Measurements from ENCODE around the gene IBA57. TPM values are rescaled to one million over a fixed set of nuclear protein-coding genes. Genes with fewer than 3 reads are reported as not detected.

Gene IBA57
- total RNA-seq, 1 experiment from 2014 or later, result 16.5 TPM

- DNase-seq (ENCODE audit: low spot score), result no peak
Observed at GRCh38 chr1:228155596-228156514, 9.7 kb upstream of the IBA57 start.

DNA sequence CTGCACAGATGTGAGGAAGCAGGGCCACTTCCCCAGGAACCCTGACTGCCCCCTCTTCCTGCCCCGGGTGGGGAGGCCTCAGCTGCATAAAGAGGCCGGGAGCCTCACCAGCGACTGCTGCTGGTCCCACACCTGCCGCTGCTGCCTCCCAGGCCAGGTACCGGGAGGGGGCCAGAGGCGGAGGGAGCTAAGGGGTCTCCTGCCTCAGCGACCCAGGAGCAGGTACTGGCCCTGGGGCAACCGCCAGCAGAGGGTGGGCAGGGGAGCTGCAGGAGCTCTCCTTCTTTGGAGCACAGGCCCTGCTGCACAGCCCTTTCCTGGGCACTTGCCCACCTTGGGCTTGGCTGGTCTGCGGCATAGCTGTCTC lies 9.1 kb upstream of the IBA57 start:
- DNase-seq (ENCODE audit: low spot score), result no peak

DNA sequence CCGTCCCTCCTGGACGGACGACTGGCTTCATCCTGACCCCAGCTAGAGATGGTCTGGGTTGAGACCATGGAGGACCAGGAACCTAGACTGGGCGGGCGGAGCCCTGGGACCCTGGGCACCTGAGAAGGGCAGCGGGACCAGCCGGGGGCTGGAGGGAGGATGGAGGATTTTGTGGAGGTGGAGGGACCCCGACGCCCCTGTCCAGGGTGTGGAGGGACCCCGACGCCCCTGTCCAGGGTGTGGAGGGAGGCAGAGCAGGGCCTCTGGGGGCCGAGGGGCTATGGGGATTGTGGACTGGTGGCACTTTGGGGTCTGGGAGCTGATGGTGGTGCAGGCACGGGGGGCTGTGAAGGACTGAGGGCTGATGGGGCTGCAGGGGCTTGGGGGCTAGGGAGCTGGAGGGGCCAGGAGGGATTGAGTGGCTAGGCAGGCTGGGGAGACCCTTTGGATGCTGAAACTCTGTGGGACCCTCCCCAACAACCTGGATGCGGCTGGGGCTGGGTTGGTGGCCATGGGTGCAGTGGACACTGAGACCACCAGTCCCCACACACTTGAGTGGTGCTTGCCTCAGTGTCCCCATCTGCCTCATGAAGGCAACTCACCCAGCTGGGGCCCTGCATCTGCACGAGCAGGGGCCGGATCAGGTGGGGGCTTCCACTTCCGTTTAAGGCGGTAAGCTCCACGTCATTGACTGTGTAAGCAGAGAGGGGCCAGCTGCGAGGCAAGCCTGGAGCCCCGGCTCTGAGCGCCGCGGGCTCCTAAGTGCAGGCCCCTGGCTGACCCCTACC lies 8.5 kb upstream of the IBA57 start:
- no peak for DNase-seq (ENCODE audit: low spot score)

- DNase-seq (ENCODE audit: low spot score), result no peak
Observed at GRCh38 chr1:228157729-228158126, 7.9 kb upstream of the IBA57 start.

- DNase-seq (ENCODE audit: low spot score), result no peak
Observed at GRCh38 chr1:228158151-228159007, 7.2 kb upstream of the IBA57 start.

- DNase-seq (ENCODE audit: low spot score), result no peak
Observed at GRCh38 chr1:228159008-228159665, 6.5 kb upstream of the IBA57 start.

- DNase-seq (ENCODE audit: low spot score), result no peak
Observed at GRCh38 chr1:228160201-228160761, 5.3 kb upstream of the IBA57 start.

GRCh38 chr1:228161362-228161761 lies 4.2 kb upstream of the IBA57 start:
- DNase-seq (ENCODE audit: low spot score), result no peak

GRCh38 chr1:228161866-228162265 lies 3.7 kb upstream of the IBA57 start:
- DNase-seq (ENCODE audit: low spot score), result no peak

DNA sequence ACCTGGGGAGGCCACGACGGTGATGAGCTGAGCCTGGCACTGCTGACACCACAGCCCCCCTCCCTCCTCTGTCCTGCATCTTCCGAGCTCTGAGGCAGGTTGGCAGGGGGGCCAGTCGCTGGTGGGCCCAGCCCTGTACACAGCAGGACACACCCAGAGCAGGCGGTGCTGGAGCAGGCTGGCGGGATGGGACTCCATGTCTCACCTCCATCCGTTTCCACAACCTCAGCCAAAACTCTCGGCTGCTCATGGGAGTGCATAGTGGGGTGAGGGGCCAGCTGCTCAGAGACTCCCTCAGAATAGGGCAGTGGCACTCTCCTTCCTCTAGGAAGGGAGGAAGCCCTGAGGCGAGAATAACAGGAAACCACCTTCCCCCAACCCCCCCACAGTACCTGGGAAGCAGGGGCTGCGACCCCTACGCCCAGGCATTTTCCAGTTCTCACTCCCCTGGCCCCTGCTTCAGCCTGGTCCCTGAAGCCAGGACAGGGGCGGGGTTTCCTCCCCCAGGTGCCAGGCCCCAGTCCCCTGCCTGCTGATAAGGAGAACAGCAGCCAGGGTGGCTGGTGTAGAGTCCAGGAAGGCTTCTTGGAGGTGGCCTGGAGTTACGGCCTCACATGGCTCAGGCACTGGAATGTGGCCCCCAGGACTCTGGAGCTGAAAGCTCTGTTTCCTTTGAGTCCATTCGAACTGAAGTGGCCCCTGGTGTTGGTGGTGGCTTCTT lies 3.2 kb upstream of the IBA57 start:
- peak; percentile 7 for DNase-seq (ENCODE audit: low spot score)

GRCh38 chr1:228163007-228163753 lies 2.4 kb upstream of the IBA57 start:
- DNase-seq (ENCODE audit: low spot score), result no peak

DNA sequence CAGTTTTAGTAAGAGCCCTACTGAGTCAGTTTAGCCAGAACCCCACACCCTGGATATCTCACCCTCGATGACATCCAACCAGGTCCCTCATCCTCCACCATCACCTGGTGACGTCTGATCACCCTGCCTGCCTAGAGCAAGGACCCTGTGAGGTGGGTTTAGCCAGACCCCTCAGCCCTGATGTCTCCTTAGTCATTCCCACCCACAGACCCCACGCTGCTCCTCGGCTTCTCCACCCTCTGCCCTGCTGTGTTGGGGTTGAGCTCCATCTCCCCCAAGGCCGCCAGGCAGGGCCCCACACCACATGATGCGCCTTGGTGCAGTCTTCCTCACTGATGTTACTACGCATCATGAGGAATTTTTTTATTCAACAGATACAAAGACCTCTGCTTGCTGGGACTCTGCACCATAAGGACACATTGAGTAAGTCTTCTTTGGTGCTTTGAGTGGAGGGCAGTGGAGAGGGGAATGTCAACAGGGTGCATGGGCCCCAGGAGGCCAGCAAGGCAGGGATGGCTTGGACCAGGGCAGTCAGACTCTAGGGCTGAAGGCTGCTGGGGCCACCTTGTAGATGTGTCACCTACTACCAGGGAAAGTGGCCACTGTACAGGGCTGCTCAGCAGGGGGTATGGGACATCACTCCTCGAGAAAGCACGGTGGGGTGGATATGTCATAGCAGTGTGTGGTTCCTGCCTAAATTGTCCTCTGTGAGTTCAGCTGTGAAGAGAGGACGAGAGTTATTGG lies 1.7 kb upstream of the IBA57 start:
- no peak for DNase-seq (ENCODE audit: low spot score)

DNA sequence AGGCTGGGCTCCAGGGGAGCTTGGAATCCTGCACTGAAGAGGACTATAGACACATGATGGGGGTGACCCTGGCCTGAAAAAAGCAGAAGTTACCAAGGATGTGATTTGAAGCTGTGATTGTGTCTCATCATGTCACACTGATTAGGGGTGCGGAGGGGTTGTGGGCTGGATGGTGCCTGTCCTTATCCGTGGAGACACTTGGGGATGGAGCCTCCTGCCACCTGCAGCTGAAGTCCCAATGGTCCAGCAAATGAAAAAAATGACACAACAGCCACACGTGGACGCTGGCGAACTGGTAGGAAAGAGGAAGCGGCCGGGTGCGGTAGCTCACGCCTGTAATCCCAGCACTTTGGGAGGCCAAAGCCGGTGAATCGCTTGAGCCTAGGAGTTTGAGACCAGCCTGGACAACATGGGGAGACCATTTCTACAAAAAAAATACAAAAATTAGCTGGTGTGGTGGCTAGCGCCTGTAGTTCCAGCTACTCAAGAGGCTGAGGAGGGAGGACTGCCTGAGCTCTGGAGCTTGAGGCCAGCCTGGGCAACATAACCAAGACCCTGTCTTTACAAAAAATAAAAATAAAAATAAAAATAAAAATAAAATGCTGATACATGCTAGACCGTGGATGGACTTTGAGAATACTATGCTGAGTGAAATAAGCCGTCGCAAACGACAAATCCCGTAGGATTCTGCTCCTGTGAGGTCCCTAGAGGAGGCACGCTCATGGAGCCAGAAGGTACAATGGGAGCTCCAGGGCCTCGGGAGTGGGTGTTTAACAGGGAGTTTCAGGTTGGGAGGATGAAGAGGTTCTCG lies 838 bp upstream of the IBA57 start:
- DNase-seq (ENCODE audit: low spot score), result no peak

DNA sequence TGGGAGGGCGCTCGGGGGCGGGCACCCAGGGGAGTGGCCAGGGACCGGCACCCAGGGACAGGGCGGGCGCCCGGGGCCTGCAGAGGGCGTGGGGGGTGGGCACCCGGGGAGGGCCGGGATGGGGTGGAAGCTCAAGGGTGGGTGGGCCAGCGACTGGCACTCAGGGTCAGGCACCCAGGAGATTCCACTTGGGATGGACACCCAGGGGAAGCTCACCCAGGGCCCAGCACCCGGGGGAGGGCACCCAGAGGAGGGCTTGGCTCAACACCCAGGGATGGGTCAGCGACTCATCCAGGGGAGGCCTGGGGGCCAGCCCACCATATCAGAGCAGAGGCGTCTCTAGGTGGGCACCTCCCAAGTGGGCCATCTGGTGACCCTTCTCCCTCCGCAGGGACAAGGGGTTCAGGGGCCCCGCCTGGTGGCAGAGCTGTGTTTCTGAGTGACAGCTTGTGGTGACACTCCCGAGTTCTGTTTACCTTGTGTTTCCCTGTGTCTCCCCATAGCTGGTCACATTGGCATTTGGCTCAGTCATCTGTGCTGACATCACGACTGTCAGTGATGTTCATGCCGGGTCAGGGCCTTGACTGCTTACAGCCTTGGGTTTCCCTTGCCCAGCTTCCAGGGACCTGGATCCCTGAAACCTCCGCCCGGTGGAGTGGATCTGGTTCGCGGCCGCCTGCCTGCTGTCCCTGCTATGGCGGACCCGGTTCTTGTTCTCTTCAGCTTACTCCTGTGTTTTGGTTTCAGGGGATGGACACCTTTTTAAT lies 749 bp downstream of the IBA57 start:
- peak; percentile 88 for DNase-seq (ENCODE audit: low spot score)

GRCh38 chr1:228168563-228169270 lies 3.1 kb downstream of the IBA57 start:
- DNase-seq (ENCODE audit: low spot score), result no peak

DNA sequence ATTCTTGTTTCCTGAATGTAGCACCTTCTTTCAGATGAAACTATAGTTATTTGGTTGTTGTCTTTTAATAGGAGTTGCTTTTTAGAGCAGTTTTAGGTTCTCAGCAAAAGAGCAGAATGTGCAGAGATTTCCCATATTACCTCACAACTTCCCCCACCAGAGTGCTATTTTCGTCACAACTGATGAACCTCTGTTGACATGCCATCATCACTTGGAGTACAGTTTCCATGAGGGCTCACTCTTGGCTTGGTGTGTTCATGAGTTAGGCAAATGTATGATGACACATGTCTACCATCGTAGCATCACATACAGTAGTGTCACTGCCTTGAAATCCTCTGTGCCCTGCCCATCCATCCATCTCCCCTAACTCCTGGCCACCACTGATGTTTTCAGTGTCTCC lies 3.7 kb downstream of the IBA57 start:
- DNase-seq (ENCODE audit: low spot score), result no peak

DNA sequence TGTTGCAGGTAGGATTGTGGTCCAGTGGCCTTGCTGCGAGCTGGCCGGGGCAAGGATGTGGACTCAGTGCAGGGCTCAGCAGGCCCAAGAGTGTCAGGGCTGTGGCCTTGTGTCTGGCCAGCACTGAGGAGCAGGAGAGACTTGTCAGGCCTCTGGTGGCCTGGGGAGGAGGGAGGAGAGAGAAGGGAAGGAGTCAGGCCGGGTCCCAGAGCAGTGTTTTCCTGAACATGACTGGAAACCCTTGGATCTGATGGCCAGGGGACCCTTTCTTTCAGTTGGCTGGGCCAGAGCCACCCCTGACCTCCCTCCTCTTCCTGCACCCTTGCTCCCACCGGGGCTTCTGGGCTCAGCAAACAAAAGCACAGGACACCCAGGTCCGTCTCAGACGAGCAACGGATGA lies 5.1 kb downstream of the IBA57 start:
- no peak for DNase-seq (ENCODE audit: low spot score)
